Activated naive CD4-positive, alpha-beta T cell treated with anti-CD3 and anti-CD28 coated beads for 36 hours (primary cell): Measurements from ENCODE around the gene ARHGAP23. TPM values are rescaled to one million over a fixed set of nuclear protein-coding genes. Genes with fewer than 3 reads are reported as not detected.
"Not testable (repeated sequence)": the region's sequence is repeated elsewhere in the genome, so short reads cannot be mapped to it uniquely, and the experiment has no call there.

Source experiments
- CTCF ChIA-PET: fragments of 350-600 bp; sonication (Branson Sonifier 250); formaldehyde crosslinking; loops from one replicate; lab custom pipeline; 2021; ENCODE audit warnings: antibody characterized with exemption; lab: Charles Lee
- DNase-seq: peaks from one replicate; pipeline ENCODE4 v3.0.0-alpha.2; 2020
- H3K27ac Mint-ChIP-seq: one replicate; pipeline ENCODE4 v1.8.0; 2021; ENCODE audit warnings: mild to moderate bottlenecking, mixed read lengths
- H3K27me3 Mint-ChIP-seq: one replicate; pipeline ENCODE4 v1.8.0; 2021; ENCODE audit warnings: low read depth, mixed read lengths
- H3K36me3 Mint-ChIP-seq: one replicate; pipeline ENCODE4 v1.8.0; 2021; ENCODE audit warnings: low read depth, mixed read lengths
- H3K4me1 Mint-ChIP-seq: one replicate; pipeline ENCODE4 v1.8.0; 2021; ENCODE audit warnings: low read depth, mixed read lengths
- H3K4me3 Mint-ChIP-seq: one replicate; pipeline ENCODE4 v1.8.0; 2021; ENCODE audit warnings: mild to moderate bottlenecking, moderate library complexity, mixed read lengths
- H3K9me3 Mint-ChIP-seq: one replicate; pipeline ENCODE4 v1.8.0; 2021; ENCODE audit warnings: mixed read lengths
- intact Hi-C: fragments of 100-400 bp; cut with micrococcal nuclease; formaldehyde crosslinking; loops from one replicate; pipeline ENCODE4 v1.15.1; 2023
- total RNA-seq, 2 experiments: library from RNA; stranded (reverse); gene quantifications; one replicate each; pipeline ENCODE4 v1.2.3, GENCODE V29; 2021

Gene ARHGAP23
- total RNA-seq, 2 experiments from 2014 or later, result 0.52 to 1.0 TPM

DNA sequence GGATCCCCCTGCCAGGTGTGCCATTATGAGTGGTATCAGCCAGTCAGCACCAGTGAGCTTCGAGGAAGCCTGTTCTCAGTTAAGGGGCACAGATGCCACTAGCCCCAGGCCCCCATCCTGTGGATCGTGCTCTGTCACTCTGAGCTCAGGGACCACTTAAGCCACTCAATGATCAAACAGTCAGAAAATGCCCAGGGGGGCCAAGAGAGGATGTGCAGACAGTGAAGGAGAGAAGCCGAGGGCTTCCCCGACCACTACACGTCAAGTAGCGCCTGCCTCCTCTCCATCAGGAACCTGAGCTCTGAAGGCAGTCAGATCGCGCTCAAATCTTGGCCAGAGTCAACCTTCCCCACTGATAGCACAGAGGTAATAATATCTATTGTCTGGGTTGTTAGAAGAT lies 98.3 kb downstream of the ARHGAP23 start:
- H3K9me3 Mint-ChIP-seq, DNase-seq, H3K27ac Mint-ChIP-seq, CTCF ChIA-PET, H3K36me3 Mint-ChIP-seq, H3K4me3 Mint-ChIP-seq, H3K4me1 Mint-ChIP-seq, intact Hi-C loops: not testable (repeated sequence)
- H3K27me3 Mint-ChIP-seq, result peaks cover 15% of the 10 kb centered on the region

DNA sequence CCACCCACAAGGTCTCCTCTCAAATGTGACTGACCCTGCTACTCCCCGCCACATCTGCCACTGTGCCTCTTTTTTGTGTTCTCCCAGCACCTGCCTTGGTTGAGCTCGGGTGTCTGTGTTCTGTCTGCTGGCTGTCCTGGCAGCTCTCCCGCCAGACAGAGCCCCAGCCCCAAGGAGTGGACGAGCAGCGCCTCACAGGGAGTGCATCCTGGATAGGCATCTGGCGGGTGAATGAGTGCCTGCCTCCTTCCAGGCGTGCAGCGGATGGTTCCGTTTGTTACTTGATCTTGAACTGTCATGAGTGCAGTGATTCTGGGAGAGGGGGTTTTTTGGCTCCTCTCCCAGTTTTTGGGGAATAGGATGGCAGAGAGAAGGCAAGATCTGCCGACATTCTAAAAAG lies 99.9 kb downstream of the ARHGAP23 start:
- H3K4me1 Mint-ChIP-seq, CTCF ChIA-PET, H3K4me3 Mint-ChIP-seq, H3K36me3 Mint-ChIP-seq, H3K27ac Mint-ChIP-seq, intact Hi-C loops, H3K9me3 Mint-ChIP-seq, DNase-seq: not testable (repeated sequence)
- peaks cover 17% of the 10 kb centered on the region for H3K27me3 Mint-ChIP-seq

DNA sequence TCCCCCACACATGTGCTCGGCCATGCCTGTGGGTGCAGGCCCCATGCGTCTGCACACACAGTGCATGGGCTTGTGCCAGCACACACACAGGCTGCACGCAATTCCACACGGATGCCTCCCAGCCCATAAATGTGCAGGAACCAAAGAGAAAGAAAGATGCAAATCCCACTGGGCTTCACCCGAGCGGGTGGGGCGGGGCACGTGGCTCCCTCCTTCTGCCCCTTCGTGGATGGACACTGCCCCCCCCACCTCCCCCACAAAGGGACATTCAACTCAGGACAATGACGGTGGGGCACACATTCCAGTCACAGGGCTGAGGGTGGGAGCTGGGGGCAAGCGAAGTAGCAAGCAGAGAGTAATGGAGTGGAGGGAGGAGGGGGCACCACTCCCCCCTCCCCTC lies 102.6 kb downstream of the ARHGAP23 start:
- H3K4me3 Mint-ChIP-seq, H3K36me3 Mint-ChIP-seq, H3K9me3 Mint-ChIP-seq, H3K27ac Mint-ChIP-seq, H3K4me1 Mint-ChIP-seq, CTCF ChIA-PET, intact Hi-C loops, DNase-seq: not testable (repeated sequence)
- peaks cover 21% of the 10 kb centered on the region for H3K27me3 Mint-ChIP-seq

DNA sequence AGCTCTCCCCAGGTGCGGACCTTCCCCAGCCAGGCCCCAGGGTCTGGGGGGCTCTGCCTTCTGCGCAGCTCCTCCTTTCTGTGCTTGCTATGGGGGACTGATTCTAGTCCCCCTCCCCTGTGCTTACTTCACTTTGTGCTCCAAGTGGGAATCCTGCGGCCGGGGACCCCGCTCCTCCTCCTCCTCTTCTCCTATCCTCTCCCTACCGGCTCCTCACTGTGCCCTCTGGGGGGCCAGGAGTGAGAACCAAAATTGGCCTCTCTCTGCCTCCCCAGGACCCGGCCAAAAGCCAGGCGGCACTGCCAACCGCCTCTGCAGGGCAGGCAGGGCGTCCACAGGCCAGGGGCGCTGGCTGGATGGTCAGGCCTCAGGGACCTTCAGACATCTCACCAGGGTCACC lies 103.5 kb downstream of the ARHGAP23 start:
- H3K4me3 Mint-ChIP-seq, H3K4me1 Mint-ChIP-seq, H3K9me3 Mint-ChIP-seq, DNase-seq, CTCF ChIA-PET, H3K27ac Mint-ChIP-seq, intact Hi-C loops, H3K36me3 Mint-ChIP-seq: not testable (repeated sequence)
- H3K27me3 Mint-ChIP-seq, result peaks cover 25% of the 10 kb centered on the region

- H3K4me3 Mint-ChIP-seq, result no peak overlapping the region
- CTCF ChIA-PET, result no interaction called here
- no peak overlapping the region for H3K27ac Mint-ChIP-seq
- no peaks in the 10 kb centered on the region for H3K9me3 Mint-ChIP-seq
- no peak for DNase-seq
- intact Hi-C loops, result no loop called here
- H3K4me1 Mint-ChIP-seq, result peaks cover 5% of the 10 kb centered on the region
- H3K27me3 Mint-ChIP-seq, result peaks cover 25% of the 10 kb centered on the region
- H3K36me3 Mint-ChIP-seq, result no peaks in the 10 kb centered on the region
Observed at GRCh38 chr17:38532451-38532850, 104.2 kb downstream of the ARHGAP23 start.

GRCh38 chr17:38533241-38533640 lies 105.0 kb downstream of the ARHGAP23 start:
- Mint-ChIP-seq H3K4me3 (no peak overlapping the region), H3K9me3 (no peaks in the 10 kb centered on the region), H3K27me3 (peaks cover 20% of the 10 kb centered on the region), H3K4me1 (peaks cover 4% of the 10 kb centered on the region), H3K36me3 (no peaks in the 10 kb centered on the region), H3K27ac (no peak overlapping the region)
- intact Hi-C loops, result no loop called here
- CTCF ChIA-PET, result no interaction called here
- no peak for DNase-seq

- no peak for DNase-seq
- peaks cover 16% of the 10 kb centered on the region for H3K27me3 Mint-ChIP-seq
- no peaks in the 10 kb centered on the region for H3K9me3 Mint-ChIP-seq
- intact Hi-C loops, result no loop called here
- no peak overlapping the region for H3K27ac Mint-ChIP-seq
- H3K4me3 Mint-ChIP-seq, result no peak overlapping the region
- H3K4me1 Mint-ChIP-seq, result no peaks in the 10 kb centered on the region
- CTCF ChIA-PET, result no interaction called here
- no peaks in the 10 kb centered on the region for H3K36me3 Mint-ChIP-seq
Observed at GRCh38 chr17:38533866-38534497, 105.7 kb downstream of the ARHGAP23 start.

DNA sequence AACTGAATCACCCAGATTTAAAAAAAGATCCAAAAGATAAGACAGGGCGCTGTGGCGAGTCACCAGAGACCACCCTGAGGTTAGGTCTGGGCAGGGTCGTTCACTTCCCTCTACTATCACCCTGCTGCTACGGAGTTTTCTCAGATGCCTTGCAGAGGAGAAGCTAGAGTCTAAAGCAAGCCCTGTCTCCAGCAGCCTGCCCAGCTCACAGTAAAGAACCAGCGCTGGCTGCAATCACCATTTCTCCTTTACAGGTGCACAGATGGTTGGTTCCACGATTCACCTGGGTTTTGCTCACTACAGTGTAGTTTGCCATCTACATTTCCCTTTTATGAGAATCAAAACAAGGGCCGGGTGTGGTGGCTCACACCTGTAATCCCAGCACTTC lies 106.2 kb downstream of the ARHGAP23 start:
- no peak for DNase-seq
- Mint-ChIP-seq H3K36me3 (no peaks in the 10 kb centered on the region), H3K4me3 (no peak overlapping the region), H3K27ac (no peak overlapping the region), H3K27me3 (peaks cover 16% of the 10 kb centered on the region), H3K9me3 (no peaks in the 10 kb centered on the region), H3K4me1 (no peaks in the 10 kb centered on the region)
- CTCF ChIA-PET, result interaction anchor here (0.6 to 0.7 kb wide), 2 partner anchors 280 to 1301 kb away, joined by 3 read pairs; no protein-coding TSS in a partner anchor
- intact Hi-C loops, result no loop called here

DNA sequence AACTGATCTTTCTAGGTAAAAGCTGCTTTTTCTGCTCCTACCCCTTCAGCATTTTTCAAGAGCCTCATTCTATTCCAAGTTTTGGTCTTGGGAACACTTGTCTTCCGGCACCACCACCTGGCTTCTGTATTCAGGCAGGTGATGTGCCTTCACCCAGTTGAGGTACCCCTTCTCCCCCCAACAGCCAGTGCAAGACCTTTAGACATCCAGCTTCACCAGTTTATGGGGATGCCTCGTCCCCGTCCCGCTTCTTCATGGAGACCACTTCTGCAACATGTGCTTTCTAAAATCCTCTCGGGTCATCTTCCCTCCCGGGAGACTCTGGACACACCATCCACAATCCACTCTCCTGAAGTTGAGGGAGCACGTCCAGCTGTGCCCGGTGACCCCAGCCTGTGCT lies 107.6 kb downstream of the ARHGAP23 start:
- peaks cover 10% of the 10 kb centered on the region for H3K27me3 Mint-ChIP-seq
- intact Hi-C loops, result no loop called here
- H3K4me1 Mint-ChIP-seq, result no peaks in the 10 kb centered on the region
- H3K36me3 Mint-ChIP-seq, result no peaks in the 10 kb centered on the region
- CTCF ChIA-PET, result interaction anchor here (0.6 to 2.0 kb wide), 4 partner anchors 12 to 88 kb away, joined by 3 to 7 read pairs (median 5); no protein-coding TSS in a partner anchor
- DNase-seq, result no peak
- H3K9me3 Mint-ChIP-seq, result no peaks in the 10 kb centered on the region
- no peak overlapping the region for H3K4me3 Mint-ChIP-seq
- H3K27ac Mint-ChIP-seq, result no peak overlapping the region

DNA sequence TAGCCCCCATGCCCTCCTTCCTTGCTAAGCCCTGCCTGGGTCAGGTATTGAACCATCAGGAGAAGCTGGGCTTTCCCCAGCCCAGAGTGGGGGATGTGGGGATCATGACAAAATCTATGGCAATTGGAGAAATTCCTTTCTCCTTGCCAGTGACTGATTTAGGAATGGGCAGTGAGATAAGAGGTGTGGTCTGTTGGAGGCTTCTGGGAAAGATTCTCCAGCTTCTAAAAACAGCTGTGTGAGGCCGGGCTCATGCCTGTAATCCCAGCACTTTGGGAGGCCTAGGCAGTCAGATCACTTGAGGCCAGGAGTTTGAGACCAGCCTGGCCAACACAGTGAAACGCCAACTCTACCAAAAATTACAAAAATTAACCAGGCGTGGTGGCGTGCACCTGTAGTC lies 108.4 kb downstream of the ARHGAP23 start:
- intact Hi-C loops, result loop anchor here (1.0 kb wide), 1 partner anchor 44 kb away; no protein-coding TSS in a partner anchor
- CTCF ChIA-PET, result interaction anchor here (0.9 to 2.0 kb wide), 8 partner anchors 11 to 205 kb away, joined by 3 to 7 read pairs (median 4); no protein-coding TSS in a partner anchor
- H3K4me1 Mint-ChIP-seq, result no peaks in the 10 kb centered on the region

GRCh38 chr17:38538906-38539305 lies 110.6 kb downstream of the ARHGAP23 start:
- Mint-ChIP-seq H3K36me3 (no peaks in the 10 kb centered on the region), H3K9me3 (no peaks in the 10 kb centered on the region), H3K4me3 (no peak overlapping the region), H3K4me1 (no peaks in the 10 kb centered on the region), H3K27me3 (peaks cover 8% of the 10 kb centered on the region), H3K27ac (no peak overlapping the region)
- CTCF ChIA-PET, result interaction anchor here (1.0 kb wide), 1 partner anchor 46 kb away, joined by 3 read pairs; no protein-coding TSS in a partner anchor
- intact Hi-C loops, result no loop called here
- DNase-seq, result no peak

More for the DNA sequence above, 108.4 kb downstream of the ARHGAP23 start:
- peaks cover 10% of the 10 kb centered on the region for H3K27me3 Mint-ChIP-seq
- H3K27ac Mint-ChIP-seq, result no peak overlapping the region
- H3K36me3 Mint-ChIP-seq, result no peaks in the 10 kb centered on the region
- H3K9me3 Mint-ChIP-seq, result no peaks in the 10 kb centered on the region
- no peak overlapping the region for H3K4me3 Mint-ChIP-seq
- DNase-seq, result no peak

- no peak overlapping the region for H3K27ac Mint-ChIP-seq
- H3K9me3 Mint-ChIP-seq, result no peaks in the 10 kb centered on the region
- no peak overlapping the region for H3K4me3 Mint-ChIP-seq
- CTCF ChIA-PET, result no interaction called here
- no peaks in the 10 kb centered on the region for H3K4me1 Mint-ChIP-seq
- intact Hi-C loops, result no loop called here
- H3K36me3 Mint-ChIP-seq, result no peaks in the 10 kb centered on the region
- peaks cover 8% of the 10 kb centered on the region for H3K27me3 Mint-ChIP-seq
- DNase-seq, result no peak
Observed at GRCh38 chr17:38539386-38539785, 111.1 kb downstream of the ARHGAP23 start.

DNA sequence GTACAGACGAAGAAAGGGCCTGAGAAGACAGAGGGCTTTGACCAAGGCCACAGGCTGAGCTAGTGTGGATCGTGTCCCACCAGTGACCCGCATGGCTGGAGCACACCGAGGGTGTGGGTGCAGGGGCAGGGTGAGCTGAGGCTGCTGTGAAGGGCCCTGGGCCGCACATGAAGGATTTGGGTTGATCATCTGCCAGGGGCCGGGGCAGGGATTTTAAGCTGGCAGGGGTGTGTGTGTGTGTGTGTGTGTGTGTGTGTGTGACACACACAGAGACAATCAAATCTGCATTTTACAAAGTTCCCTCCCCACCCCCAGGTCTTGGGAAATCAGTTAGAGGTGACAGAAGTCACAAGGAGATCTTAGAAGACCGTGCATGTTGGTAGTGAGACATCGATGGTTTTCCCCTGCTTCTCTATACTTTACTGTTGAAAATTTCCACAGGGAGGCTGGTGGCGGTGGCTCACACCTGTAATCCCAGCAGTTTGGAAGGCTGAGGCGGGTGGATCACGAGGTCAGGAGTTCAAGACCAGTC lies 112.3 kb downstream of the ARHGAP23 start:
- CTCF ChIA-PET, result interaction anchor here (0.6 to 1.4 kb wide), 3 partner anchors 18 to 1492 kb away, joined by 3 to 4 read pairs (median 4); no protein-coding TSS in a partner anchor
- no peak for DNase-seq
- H3K27ac Mint-ChIP-seq, result no peak overlapping the region
- no peaks in the 10 kb centered on the region for H3K9me3 Mint-ChIP-seq
- intact Hi-C loops, result no loop called here
- peaks cover 5% of the 10 kb centered on the region for H3K27me3 Mint-ChIP-seq
- H3K4me3 Mint-ChIP-seq, result no peak overlapping the region
- H3K4me1 Mint-ChIP-seq, result no peaks in the 10 kb centered on the region
- H3K36me3 Mint-ChIP-seq, result no peaks in the 10 kb centered on the region
